HG03565 (cell line): Measurements from ENCODE around the gene GRIA1.
A peak's percentile ranks its signal among the peaks of the same experiment; 100 is the strongest.

Experiments used
- ATAC-seq: cut with Tn5 transposase; IDR thresholded peaks from one replicate; pipeline ENCODE4 v1.9.1; 2021; ENCODE audit warnings: mild to moderate bottlenecking, moderate library complexity; ENCODE audit not compliant: unreplicated experiment

GRIA1 gene

DNA sequence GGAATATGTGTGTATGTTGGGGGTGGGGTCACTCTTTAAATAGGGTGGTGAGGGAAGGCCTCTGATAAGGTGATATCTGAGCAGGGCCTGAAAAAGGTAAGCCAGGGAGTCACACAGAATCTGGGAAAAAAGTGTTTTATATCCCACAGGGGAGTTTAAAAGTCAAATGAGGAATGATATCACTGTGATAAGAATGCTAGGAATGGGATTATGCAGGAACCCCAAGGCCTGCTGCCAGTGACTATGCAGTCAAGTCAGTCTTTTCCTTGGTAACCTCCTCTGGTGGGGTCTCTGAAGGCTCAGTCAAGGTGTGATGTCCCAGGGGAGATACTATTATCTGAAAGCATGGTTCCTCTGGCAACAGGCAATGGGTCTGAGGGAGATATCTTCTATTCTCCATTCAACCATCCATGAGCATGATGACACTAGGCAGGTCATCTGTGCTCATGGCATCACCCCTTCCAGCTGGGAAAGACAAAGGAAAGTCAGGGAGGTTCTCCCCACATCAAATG lies 53.5 kb downstream of the GRIA1 start:
- no peak for ATAC-seq

DNA sequence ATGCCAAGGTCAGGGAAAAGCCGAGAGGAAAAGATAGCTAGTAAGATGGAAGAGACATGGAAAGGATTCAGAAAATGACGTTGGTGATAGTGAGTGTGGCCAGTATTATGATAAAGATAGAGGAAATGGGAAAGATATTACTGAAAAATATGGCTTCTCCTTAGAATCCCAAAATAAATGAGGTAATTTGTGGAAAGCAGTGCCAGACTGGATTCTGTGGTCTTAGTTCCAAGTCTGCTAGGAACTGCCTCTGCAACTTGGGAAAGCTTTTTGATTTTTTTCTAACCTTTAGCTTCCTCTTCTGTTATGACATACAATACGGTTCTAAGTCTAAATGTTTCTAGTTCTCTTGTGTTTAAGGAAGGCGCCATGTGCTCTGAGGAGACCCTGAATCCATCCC lies 54.2 kb downstream of the GRIA1 start:
- no peak for ATAC-seq

GRCh38 chr5:153546566-153546965 lies 56.1 kb downstream of the GRIA1 start:
- no peak for ATAC-seq

DNA sequence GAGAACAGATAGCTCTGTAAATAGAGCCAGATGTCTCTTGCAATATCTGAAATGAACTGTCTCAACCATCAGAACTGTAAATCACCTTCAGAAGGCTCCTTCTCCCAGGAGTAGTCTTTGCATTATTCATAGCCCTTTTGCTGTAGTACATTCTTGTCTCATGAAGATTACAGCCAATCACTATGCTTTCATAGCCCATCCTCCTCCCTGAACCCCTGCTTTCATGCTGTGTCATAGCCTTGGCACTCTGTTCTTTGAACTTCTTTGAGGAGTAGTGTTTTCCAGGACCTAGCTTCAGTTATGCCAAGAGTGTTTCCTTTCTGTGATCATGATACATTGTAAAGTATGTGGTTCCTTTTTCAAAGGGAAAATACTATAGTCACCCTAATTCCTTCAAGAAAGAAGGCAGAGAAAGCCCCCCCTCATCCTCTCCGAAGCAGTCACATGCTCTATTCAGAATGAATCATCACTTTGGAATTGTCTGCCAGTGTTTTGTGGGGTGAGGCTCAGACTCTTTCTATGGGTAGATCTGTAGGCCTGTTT lies 61.1 kb downstream of the GRIA1 start:
- no peak for ATAC-seq

DNA sequence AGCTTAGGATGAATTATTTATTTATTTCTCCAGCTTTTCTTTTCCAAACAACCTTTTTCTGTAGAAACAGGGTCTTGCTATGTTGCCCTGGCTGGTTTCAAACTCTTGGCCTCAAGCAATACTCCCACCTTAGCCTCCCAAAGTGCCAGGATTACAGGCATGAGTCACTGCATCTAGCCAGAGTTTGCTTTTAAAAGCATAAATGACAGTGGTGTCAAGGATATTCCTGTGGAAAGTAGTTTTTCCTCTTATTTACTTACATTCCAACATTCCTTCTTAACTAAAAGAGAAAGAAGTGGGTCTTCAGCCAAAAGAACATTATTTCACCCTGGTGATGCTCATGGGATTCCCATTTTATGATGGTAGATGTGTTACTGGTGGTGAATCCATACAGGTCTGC lies 62.4 kb downstream of the GRIA1 start:
- ATAC-seq: no peak

DNA sequence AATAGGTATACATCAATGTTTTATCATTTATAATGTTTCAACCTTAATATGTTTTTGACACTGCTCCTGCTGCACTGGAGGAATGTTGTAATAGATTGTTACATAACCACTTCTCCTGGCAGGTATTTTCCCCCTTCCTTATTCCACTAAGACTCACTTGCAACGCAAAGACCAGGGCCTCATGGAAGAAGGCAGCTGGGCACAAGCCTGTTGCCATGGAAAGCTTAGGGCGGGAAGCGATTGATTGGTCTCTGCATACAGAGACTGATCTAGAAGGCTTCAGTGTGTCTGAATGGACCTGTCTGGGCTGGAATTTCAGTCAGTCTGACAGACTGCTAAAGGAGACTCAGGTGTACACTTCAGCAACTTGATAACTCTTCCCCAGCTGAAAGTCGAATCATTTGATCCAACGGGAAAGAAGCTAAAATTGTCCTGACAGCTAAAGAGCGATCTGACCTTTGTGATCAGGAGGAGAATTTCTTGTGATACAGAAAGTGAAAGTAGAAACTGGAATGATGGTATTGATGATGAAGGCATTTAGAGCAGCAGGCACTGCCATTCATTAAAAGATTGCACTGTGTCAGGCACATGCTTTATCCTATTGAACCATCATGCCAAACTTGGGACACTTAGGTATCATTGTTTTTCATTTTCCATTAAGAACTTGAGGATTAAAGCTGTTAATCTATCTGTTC lies 65.1 kb downstream of the GRIA1 start:
- no peak for ATAC-seq

GRCh38 chr5:153558957-153559356 lies 68.5 kb downstream of the GRIA1 start:
- ATAC-seq: no peak

GRCh38 chr5:153559926-153560325 lies 69.5 kb downstream of the GRIA1 start:
- no peak for ATAC-seq

- ATAC-seq: no peak
Observed at GRCh38 chr5:153562189-153562588, 71.7 kb downstream of the GRIA1 start.

DNA sequence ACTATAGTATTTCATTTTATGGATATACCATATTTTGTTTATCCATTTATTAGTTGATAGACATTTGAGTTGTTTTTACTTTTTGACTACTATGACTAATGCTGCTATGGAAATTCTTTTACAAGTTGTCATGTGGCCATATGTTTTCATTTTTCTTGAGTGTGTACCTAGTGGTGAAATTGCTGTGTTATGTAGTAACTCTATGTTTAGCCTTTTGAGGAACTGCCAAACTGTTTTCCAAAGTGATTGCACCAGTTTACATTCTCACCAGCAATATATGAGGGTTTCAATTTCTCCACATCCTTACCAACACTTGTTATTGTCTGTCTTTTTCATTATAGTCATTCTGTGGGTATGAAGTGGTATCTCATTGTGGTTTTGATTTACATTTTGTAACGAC lies 75.4 kb downstream of the GRIA1 start:
- no peak for ATAC-seq

- ATAC-seq: no peak
Observed at GRCh38 chr5:153569036-153569435, 78.6 kb downstream of the GRIA1 start.

- ATAC-seq: no peak
Observed at GRCh38 chr5:153571162-153571561, 80.7 kb downstream of the GRIA1 start.

DNA sequence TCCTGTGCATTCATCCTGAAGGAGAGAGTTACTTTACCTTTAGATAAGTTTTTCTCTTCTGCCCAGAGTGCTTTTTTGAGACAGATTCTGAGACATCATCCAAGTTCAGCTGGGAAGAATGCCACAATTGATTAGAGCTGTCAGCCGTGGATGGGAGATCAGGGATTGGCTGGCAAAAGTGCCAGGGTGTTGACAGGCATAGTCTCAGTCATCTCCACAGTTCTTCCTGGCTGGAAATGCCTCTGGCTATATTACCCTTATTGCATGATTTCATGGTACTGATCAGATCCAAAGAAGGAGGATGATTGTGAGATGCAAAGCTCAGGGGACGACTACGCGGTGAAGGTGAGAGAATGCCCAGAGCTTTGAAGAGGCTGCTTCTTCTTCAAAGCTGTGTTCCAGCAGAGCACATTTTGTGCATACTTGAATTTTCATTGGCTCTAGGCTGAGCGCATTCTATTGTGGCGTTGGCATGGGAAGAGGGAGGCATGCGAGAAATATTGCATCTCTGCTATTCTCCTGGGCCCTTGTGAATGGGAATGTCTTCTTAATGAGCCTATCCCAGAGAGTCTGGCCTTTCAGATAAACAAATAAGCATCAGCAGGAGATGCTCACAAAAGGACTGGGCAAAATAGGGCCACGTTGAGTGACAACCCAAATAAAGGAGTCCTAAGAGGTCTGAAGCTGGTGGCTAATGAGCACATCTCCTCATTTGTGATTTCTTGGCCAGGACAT lies 82.1 kb downstream of the GRIA1 start:
- no peak for ATAC-seq

DNA sequence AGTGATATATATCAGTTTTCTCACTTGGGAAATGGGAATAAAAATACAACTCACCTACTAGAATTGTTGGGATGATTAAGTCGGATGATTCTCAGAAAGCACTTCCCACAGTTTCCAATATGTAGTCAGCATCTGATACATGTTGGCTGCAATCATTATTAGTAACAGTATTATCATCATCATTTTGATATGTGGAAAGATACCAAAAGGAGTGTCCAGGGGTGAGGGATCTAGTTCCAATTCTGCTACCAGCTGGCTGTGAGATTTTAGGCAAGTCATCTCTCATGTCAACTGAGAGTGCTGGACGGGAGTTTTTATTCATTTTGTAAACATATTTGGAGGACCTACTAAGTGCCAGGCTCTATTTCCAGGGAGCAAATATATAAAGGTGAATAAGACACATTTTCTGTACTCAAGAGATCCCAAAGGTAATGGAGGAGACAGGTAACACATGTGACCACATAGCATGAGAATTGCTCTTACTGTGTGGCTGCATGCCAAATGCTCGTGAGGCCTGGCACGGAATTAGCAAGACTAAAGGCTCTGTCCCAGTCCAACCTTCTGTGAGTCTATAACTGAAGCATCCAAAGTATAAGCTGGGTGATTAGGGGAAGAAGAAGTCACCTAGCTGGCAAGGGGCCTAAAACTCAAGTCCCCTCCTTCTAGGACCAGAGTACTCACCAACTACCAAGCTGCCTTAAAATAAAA lies 83.0 kb downstream of the GRIA1 start:
- no peak for ATAC-seq

DNA sequence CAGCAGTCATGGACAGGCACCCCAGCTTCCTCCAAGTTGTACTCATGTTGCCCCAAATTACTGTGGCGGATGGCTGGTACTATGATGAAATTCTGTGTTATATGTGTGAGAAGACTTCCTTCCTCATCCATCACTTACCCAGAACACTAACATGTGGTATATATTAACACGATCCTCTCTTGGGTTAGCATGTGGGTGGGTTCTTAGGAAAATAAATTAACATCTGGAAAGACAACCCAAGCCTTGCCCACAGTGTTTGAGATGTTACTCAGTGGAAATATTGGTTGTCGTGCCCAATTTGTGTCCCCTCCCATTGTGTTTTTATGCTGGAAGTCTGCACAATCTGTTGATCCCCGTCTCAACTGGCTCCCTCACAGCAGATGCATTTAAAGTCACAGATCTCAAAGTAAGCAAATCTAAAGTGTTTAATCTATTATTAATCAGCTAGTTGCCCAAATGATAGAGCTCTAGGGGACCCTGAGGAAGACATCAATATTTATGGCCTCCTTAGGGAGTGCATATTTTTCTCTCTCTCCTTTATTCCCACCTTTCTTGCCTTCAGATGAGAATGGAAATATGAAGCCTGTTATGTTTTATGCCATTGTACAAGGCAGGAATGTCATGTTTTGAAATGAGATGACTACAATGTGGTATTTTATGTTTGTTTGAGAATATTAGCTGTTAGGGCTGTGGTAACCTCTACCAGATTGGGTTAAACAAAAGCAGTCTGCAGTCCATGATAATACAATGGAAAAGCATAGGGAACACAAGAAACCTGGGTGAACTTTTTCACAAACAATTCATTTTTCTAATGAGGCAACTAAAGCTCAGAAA lies 93.9 kb downstream of the GRIA1 start:
- ATAC-seq: no peak

- ATAC-seq: no peak
Observed at GRCh38 chr5:153584960-153585359, 94.5 kb downstream of the GRIA1 start.

- ATAC-seq: no peak
Observed at GRCh38 chr5:153585622-153586277, 95.3 kb downstream of the GRIA1 start.

GRCh38 chr5:153592081-153592480 lies 101.6 kb downstream of the GRIA1 start:
- no peak for ATAC-seq

- no peak for ATAC-seq
Observed at GRCh38 chr5:153594785-153595184, 104.3 kb downstream of the GRIA1 start.

DNA sequence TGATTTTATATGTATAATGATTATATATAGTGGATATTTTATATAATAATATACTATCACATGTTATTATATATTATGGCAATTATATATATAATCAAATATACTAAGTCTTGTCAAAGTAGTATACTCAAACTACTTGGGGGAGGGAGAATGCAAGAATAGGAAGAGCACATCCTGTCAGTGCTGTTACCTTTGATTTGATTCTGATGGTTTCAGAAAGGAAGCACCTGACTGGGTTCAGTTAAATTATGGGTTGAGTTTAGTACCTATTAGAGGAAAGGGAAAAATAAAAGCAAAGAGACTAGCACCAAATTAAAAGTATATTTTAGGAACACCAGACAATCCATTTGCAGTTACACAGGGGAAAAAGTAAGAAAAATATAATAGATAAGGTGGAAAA lies 107.6 kb downstream of the GRIA1 start:
- ATAC-seq: peak; percentile 45
